Small intestine (tissue), 7 donors: ENCODE results near the gene XPO6. TPM values are rescaled to one million over a fixed set of nuclear protein-coding genes. Genes with fewer than 3 reads are reported as not detected.

Source experiments
- DNase-seq, 2 donors: peaks; one replicate each; pipeline versions ENCODE4 v3.0.0 to v3.0.0-alpha.2; 2013
- FAIRE-seq: peaks from 2 replicates; lab custom pipeline; 2012; peaks lifted over from hg19 to GRCh38; lab: Jason Lieb, UNC
- H3K27ac ChIP-seq, 3 donors: one replicate each; pipeline ENCODE4 v1.5.1; 2013; ENCODE audit warnings: low read length in 2 of 3, mild to moderate bottlenecking in 2 of 3, control low read depth in 1 of 3, inconsistent platforms in 1 of 3, low read depth in 1 of 3, moderate library complexity in 1 of 3
- H3K27me3 ChIP-seq, 3 donors: one replicate each; pipeline ENCODE4 v1.6.1; 2013; ENCODE audit warnings: low read length in 3 of 3, inconsistent platforms in 1 of 3; ENCODE audit not compliant: control insufficient read depth in 3 of 3, insufficient read depth in 3 of 3
- H3K36me3 ChIP-seq, 3 donors: one replicate each; pipeline ENCODE4 v1.6.1; 2013; ENCODE audit warnings: low read length in 3 of 3, inconsistent platforms in 1 of 3, low read depth in 1 of 3, mild to moderate bottlenecking in 1 of 3, moderate library complexity in 1 of 3; ENCODE audit not compliant: control insufficient read depth in 3 of 3, insufficient read depth in 2 of 3
- H3K4me1 ChIP-seq, 3 donors: one replicate each; pipeline ENCODE4 v1.6.1; 2013; ENCODE audit warnings: low read length in 2 of 3, inconsistent platforms in 1 of 3, low read depth in 1 of 3, mild to moderate bottlenecking in 1 of 3, moderate library complexity in 1 of 3; ENCODE audit not compliant: control insufficient read depth in 3 of 3, insufficient read depth in 2 of 3
- H3K4me3 ChIP-seq, 3 donors: one replicate each; pipeline ENCODE4 v1.5.1; 2013; ENCODE audit warnings: low read length in 3 of 3, control low read depth in 1 of 3, inconsistent platforms in 1 of 3, low read depth in 1 of 3, mild to moderate bottlenecking in 1 of 3, moderate library complexity in 1 of 3
- H3K9me3 ChIP-seq, 2 donors: one replicate each; pipeline ENCODE4 v1.6.1; 2013; ENCODE audit warnings: low read depth in 1 of 2, low read length in 1 of 2; ENCODE audit not compliant: control insufficient read depth in 2 of 2, insufficient read depth in 1 of 2
- WGBS, 3 donors: extraction: QIAGEN DNeasy Blood & Tissue Kit; methylation state at CpG; one replicate each; pipeline ENCODE4 v1.1.7; 2013; 5-methylcytosine and 5-hydroxymethylcytosine counted together
- polyA plus RNA-seq, 4 donors: library from polyadenylated mRNA; stranded (reverse) in 3 of 4; unstranded in 1 of 4; fragments of 200-250 nt in 3 of 4; fragments of 120-200 nt in 1 of 4; gene quantifications; one replicate each; pipeline versions ENCODE4 v1.2.1 to v1.2.3, GENCODE V29; 2013
- donor health status: healthy with polysubstance abuse.
- donor health status: control.
- donor health status: control.
- donor health status: Bipolar disorder and iron deficiency.
- donor health status: healthy.

The XPO6 gene
- polyA plus RNA-seq, 4 donors, result 51.1 to 78.1 (median 56.7) TPM

DNA sequence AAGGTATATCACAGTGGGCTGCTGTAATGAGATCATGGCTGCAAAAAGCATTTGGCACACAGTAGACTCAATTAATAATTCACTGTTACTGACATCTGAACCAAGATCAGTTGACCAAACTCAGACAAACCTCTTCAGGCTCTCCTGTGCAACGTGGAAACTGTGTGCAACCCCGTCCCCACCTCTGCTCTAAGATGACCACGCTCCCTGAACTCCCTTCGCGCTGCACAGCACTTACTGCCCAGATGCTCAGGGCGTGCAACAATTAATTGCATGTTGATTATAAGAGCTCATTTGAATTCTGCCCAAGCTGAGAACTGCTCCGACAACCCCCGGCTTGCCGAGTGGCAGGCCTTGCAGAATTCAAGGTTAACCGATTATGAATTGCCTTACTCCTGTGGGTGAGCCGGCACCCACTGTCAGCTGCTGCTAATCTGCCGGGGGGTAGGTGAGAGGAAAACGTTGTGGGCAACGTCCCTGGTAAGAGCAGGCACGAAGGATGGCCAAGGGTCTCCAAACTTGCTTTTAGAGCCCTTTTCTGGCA, 147.0 kb downstream of the XPO6 start:
- H3K27ac ChIP-seq, result no peak overlapping the region
- H3K4me1 ChIP-seq, result no peaks in the 10 kb centered on the region
- peaks cover 7 to 32% (median 15%) of the 10 kb centered on the region in 3 donors for H3K27me3 ChIP-seq
- WGBS, 3 donors, result 58 to 72% (median 58%) methylated on average over 15 of the region's 15 CpGs
- no peaks in the 10 kb centered on the region for H3K36me3 ChIP-seq
- no peaks in the 10 kb centered on the region for H3K9me3 ChIP-seq
- H3K4me3 ChIP-seq, result no peak overlapping the region
- FAIRE-seq, result no peak
- no peak for DNase-seq

DNA sequence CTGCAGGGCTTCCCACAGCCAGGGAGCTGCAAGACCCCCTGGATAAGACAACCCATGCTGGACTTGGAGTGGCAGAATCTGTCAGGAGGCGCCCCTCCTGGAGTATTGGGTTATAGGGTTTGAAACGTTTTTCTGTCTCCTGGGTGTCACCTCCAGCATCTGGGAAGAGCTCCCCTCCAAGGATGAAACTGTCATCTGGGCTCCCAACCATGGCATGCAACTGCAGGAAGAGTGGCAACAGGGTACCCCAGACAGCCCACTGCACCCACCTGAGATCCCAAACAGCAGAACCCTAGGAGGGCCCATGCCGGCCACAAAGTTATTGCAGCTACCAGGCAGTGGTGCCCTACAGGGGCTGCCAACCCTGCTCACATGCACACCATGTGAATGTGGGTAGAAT, 147.6 kb downstream of the XPO6 start:
- Histone ChIP-seq H3K4me1 (no peaks in the 10 kb centered on the region), H3K9me3 (no peaks in the 10 kb centered on the region), H3K4me3 (no peak overlapping the region), H3K27ac (no peak overlapping the region), H3K27me3 (peaks cover 7 to 32% (median 15%) of the 10 kb centered on the region in 3 donors), H3K36me3 (no peaks in the 10 kb centered on the region)
- no peak for DNase-seq
- no peak for FAIRE-seq
- 51 to 52% (median 51%) methylated on average over 3 of the region's 3 CpGs for WGBS, 3 donors

DNA sequence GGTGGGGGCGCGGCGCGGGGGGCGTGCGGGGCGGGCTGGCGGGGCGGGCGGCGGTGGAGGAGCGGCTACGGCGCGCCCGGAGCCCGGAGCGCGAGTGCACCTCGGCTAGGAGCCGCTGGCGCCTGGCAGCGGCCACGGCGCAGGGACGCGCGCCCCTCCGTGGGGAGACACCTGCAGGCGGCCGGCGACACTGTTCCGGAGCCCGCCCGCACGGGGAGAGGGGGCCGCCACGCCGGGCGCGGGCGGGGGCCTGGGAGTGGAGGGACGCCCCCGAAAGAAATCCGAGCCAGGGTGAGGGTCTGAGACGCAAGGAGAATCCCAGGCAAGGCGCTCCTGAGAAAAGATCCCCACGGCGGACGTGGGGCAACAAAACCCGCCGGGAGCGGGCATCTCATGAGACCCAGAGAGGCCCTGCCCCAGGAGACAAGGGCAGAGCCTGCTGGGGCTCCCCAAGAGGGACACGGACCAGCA, 148.1 kb downstream of the XPO6 start, which contains the start of gene GSG1L:
Gene GSG1L, minus strand, starts transcription at position 124 of the 471 bp plus-strand sequence. CDS start 290 bp downstream, outside the sequence.
- peaks cover 7 to 37% (median 15%) of the 10 kb centered on the region in 3 donors for H3K27me3 ChIP-seq

DNA sequence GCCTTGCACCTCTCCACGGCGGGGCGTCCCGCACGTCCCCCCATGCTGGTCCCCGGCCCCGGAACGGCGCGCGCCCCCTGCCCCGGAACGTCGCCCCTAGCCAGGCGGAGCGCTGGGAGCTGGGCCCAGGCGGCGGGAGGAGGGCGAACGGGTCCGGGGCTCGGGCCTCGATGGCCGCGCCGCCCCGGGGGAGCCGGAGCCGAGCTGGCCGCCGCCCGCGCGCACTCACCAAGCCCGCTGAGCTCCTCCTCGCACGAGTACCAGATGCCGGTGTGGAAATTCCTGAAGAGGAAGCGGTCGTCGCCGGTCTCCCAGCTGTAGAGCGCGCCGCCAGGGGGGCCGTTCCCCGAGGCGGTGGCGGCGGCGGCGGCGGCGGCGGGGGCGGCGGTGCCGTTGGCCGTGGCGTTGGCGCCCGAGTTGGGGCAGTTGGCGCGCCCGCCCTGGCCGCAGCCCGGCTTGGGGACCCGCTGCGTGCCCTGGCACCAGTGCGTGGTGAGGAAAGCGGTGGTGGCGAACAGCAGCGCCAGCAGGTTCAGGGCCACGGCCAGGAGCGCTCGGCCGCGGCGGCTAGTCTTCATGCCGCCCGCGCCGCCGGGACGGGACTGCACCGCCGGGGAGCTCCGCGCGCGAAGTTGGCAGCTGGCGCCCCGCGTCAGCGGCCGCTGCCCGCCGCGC, 148.8 kb downstream of the XPO6 start:
- DNase-seq (peak in 1 of 2 donors; percentile 26), FAIRE-seq (no peak)
- H3K27me3 ChIP-seq, result peaks cover 7 to 37% (median 15%) of the 10 kb centered on the region in 3 donors
- WGBS, 3 donors, result 1 to 4% (median 2%) methylated on average over 35 to 99 of the region's 99 CpGs
- no peak overlapping the region for H3K27ac ChIP-seq
- no peaks in the 10 kb centered on the region for H3K36me3 ChIP-seq
- H3K9me3 ChIP-seq, result no peaks in the 10 kb centered on the region
- no peaks in the 10 kb centered on the region for H3K4me1 ChIP-seq
- H3K4me3 ChIP-seq, result peak overlapping the region in 1 of 3 donors; percentile 26

More for the DNA sequence above, 148.1 kb downstream of the XPO6 start, which contains the start of gene GSG1L:
- no peaks in the 10 kb centered on the region for H3K4me1 ChIP-seq
- 2 to 11% (median 3%) methylated on average over 10 to 54 of the region's 54 CpGs for WGBS, 3 donors
- FAIRE-seq (no peak), DNase-seq (peak in 1 of 2 donors; percentile 7)
- no peaks in the 10 kb centered on the region for H3K9me3 ChIP-seq
- H3K27ac ChIP-seq, result no peak within 1 kb of the TSS
- no peaks in the 10 kb centered on the region for H3K36me3 ChIP-seq
- peak within 1 kb of the TSS in 1 of 3 donors; percentile 26 for H3K4me3 ChIP-seq

DNA sequence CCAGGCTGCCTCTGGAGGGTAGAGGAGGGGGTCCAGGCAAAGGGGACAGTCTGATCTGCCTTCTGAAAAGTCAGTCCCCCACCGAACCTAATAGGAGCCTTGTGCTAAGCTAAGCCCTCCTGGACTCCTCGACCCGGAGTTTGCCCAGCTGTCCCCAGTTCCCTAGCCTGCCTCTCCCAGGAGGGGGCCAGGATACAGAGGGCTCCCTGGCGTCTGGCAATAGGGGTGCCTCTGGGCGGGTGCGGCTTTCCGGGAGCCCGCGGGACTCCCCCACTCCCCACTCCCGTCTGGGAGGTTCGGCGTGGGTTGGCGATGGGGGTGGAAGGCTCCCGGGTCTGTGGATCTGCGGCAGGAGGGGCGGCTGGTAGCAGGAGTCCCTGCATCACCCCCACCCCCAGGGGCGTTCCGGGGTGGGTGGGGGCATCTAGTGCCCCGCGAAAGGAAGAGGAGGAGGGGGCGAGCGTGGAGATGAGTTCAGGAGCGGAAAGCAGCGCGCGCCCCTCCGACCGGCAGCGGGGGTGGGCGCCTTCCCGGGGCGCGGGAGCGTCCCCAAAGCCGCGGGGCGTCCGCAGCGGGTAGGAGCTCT, 149.4 kb downstream of the XPO6 start:
- no peaks in the 10 kb centered on the region for H3K4me1 ChIP-seq
- H3K4me3 ChIP-seq, result no peak overlapping the region
- no peaks in the 10 kb centered on the region for H3K9me3 ChIP-seq
- 10 to 14% (median 13%) methylated on average over 23 to 39 of the region's 39 CpGs for WGBS, 3 donors
- FAIRE-seq (no peak), DNase-seq (no peak)
- H3K27ac ChIP-seq, result no peak overlapping the region
- no peaks in the 10 kb centered on the region for H3K36me3 ChIP-seq
- peaks cover 7 to 37% (median 15%) of the 10 kb centered on the region in 3 donors for H3K27me3 ChIP-seq

DNA sequence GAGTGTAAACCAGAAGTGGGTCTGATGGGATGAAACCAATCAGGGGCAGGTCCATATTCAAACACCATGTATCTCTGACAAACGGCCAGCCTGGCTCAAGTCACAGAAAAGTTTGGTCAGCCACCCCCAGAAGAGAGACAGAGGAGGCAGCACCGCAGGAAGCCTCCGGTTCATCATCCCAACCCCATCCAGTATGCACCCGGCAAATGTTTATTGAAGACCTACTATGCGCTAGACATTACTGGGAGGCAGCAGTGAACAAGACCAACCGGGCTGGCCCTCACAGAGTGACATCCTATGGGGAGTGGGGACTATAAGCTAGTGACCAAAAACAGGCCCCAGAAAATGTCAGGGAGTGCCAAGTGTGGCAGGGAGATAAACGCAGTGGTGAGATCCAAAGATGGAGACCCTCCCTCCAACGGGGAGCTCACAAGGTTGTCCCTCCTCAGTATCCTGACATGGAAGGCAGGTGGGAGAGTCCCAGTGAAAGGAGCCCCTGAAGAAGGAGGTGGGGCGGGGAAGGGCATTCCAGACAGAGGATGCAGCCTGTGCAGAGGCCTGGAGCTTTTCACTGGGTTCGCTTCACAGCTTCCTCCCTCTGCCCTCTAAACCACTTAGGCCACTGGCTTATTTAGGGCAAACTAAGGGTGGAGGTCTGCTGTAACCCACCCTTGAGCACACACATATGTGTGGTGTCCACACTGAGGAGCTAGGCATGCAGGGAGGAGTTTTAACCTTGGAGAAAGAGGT, 150.2 kb downstream of the XPO6 start:
- no peak overlapping the region for H3K27ac ChIP-seq
- H3K27me3 ChIP-seq, result peaks cover 7 to 36% (median 15%) of the 10 kb centered on the region in 3 donors
- WGBS, 3 donors, result 65 to 79% (median 70%) methylated on average over 10 of the region's 10 CpGs
- no peak overlapping the region for H3K4me3 ChIP-seq
- no peaks in the 10 kb centered on the region for H3K4me1 ChIP-seq
- DNase-seq, result no peak
- no peaks in the 10 kb centered on the region for H3K36me3 ChIP-seq
- no peak for FAIRE-seq
- H3K9me3 ChIP-seq, result no peaks in the 10 kb centered on the region

DNA sequence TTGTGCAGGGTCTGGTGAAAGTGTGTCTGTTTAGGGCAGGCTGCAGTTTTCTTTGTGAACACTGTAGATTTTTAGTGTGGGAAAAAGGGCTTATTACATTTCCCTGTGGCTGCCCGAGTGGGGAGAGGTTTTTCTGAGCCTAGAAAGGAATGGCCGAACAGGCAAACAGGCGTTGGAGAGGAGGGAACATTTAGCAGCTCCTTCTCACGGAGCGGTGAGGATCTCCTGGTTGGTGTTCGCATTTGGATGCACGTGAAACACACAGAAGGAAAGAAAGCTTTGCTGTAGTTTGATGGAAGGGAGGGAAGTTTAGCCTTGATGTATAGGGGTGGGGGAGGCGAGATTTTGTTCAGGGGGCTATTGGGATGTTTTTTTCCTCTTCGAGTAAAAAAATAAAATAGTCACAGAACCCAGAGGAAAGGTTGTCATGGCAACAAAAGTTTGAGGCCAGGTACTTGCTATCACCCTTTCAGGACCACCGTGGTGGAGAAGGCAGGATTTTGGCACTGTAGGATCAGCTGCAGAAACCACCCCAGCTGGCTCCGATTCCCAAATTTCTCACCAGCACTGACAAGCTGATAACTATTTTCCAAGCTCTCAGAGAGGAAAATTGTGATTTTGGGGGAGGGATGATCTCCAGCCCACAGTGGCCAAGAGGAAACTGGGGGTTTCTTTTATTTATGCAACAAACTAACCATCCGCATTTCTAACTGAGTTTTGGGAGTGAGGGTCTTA, 151.8 kb downstream of the XPO6 start:
- 35 to 41% (median 37%) methylated on average over 12 of the region's 12 CpGs for WGBS, 3 donors
- Histone ChIP-seq H3K27ac (no peak overlapping the region), H3K4me1 (no peaks in the 10 kb centered on the region), H3K36me3 (no peaks in the 10 kb centered on the region), H3K27me3 (peaks cover 5 to 34% (median 14%) of the 10 kb centered on the region in 3 donors), H3K9me3 (no peaks in the 10 kb centered on the region), H3K4me3 (no peak overlapping the region)
- DNase-seq (no peak), FAIRE-seq (no peak)
